GM19025 (cell line): ENCODE results near the gene UNCX.

Experiments used
- ATAC-seq: cut with Tn5 transposase; IDR thresholded peaks from one replicate; pipeline ENCODE4 v1.9.1; 2021; ENCODE audit warnings: mild to moderate bottlenecking, low read depth, moderate library complexity; ENCODE audit not compliant: unreplicated experiment

The UNCX gene

GRCh38 chr7:1231214-1232102 lies 1.2 kb upstream of the UNCX start:
- no peak for ATAC-seq

GRCh38 chr7:1232103-1232466 lies 587 bp upstream of the UNCX start:
- no peak for ATAC-seq

- ATAC-seq, result no peak
Observed at GRCh38 chr7:1233333-1234048, 819 bp downstream of the UNCX start.

DNA sequence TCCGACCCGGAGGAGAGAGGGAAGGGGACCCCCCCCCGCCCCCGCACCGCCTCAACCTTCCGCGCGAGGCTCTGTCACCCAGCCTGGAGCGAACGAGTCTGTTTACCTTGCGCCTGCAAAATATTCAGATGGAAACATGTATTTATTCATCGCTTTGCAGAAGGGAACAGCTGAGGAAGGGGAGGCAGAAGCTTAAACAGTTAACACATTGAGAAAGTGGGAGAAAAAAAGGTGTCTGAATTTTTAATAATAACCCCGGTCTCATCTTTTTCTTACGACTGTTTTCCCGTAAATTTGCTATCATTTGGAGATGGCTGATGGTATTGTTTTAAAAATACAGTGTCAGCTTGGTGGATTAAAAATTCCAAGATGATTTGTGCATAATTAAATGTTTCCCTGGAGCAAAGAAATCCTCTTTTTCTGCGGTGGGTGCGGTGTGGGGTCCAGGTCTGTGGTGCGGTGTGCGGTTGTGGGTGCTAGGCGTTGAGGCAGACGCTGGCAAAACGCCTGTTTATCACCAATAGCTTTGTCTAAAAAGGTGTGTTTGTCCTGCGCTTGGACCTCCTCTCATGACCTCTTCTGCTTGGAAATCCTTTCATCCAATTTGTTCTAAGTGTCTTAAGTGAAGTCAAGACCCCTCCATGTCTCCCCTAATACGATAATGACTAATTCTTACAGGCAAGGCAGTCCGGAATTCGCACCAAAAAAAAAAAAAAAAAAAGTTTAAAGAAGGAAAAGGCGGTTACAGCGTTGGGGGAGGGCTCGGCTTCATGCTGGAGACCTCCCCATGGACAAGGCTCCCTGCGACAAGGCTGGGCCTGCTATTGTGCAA lies 1.6 kb downstream of the UNCX start:
- ATAC-seq, result no peak

DNA sequence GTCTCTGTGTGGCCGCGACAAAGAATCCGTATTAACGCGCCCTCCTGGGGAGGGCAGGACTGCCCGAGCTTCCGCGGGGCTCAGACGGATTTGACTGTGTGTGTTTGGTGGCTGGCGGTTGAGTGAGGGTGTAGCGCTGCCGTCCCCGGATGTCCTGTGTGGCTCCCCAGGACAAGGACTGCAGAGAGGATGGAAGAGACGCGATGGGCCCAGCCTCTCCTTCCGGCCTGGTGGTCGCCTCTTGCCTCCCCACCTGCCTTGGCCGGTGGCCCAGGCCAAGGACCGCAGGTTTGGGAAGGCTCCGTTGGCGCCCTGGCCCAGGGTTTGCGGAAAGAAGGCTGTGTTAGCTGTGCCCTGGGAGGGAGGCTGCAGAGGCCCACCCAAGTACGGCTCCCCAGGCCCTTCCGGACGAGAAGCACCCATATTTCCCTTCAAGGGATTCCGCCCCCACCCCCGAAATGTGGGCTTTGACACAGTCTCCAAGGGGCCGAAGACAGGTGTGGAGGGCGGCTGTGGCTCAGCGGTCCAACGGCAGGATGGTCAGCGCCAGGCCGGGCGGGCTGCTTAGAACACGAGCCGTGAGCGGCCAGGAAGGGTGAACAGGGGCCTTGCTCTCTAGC lies 2.3 kb downstream of the UNCX start:
- no peak for ATAC-seq

- no peak for ATAC-seq
Observed at GRCh38 chr7:1235501-1236131, 2.9 kb downstream of the UNCX start.

GRCh38 chr7:1236132-1236661 lies 3.5 kb downstream of the UNCX start:
- no peak for ATAC-seq

- no peak for ATAC-seq
Observed at GRCh38 chr7:1236831-1237701, 4.4 kb downstream of the UNCX start.

DNA sequence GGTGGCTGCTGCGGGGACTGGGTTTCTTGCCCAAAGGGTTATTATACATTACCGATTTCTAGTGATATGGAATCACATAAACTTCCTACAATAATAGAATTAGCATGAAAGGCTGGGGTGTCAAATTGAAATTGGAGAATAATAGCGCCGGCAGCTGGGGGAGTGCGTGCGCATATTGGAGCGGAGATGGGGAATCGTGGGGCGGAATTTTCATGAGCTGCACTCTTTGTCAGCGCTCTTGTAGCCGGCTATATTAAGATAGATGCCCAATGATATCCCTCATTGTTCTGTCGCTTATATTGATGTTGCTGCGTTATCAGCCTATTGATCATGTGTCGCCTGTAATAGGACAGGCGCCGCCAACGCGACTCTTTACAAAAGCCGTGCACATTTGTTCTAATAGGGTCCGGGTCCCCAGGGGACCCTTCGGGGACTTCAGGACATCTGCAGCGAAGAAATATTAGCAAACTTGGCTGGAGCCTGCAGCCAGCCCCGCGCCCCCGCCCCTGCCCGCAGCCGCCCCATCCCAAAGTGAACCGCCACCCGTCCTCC lies 5.1 kb downstream of the UNCX start:
- no peak for ATAC-seq

- no peak for ATAC-seq
Observed at GRCh38 chr7:1238450-1238882, 5.8 kb downstream of the UNCX start.

- no peak for ATAC-seq
Observed at GRCh38 chr7:1238931-1239802, 6.5 kb downstream of the UNCX start.

- ATAC-seq, result no peak
Observed at GRCh38 chr7:1239803-1240516, 7.3 kb downstream of the UNCX start.

DNA sequence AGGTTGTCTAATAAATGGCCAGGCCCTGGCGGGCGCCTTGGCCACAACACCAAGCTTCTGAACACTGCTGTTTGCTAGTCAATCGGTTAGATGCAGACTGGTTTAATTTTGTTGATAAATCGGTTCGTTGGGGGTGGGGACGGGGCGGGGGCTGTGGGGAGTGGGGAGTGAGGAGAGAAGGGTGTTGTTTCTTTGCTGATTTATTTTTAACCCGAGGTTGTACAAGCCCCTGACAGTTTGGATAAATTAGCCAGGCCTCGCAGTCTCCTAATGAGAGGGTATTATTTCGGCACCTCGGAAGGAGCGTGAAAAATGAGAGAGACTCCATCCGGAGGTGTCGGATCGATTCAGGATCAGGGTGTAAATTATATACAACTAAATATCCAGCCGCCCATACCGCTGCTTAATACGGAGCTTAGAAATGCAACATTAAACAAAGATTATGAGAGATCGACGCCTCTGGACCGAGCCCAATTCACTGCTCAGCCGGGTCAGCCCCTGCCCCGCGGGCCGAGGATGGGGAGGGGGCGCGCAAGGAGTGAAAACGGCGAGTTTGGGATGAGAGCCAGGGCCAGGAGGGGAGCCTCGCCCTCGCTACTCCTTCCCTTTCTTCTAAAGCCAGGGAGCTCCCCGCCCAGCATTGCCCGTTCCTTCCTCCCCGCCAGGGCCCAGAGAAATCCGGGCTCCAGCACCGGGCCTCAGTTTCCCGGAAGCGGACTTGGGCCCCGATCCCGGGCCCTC lies 8.0 kb downstream of the UNCX start:
- ATAC-seq, result no peak

- no peak for ATAC-seq
Observed at GRCh38 chr7:1241258-1241602, 8.6 kb downstream of the UNCX start.

DNA sequence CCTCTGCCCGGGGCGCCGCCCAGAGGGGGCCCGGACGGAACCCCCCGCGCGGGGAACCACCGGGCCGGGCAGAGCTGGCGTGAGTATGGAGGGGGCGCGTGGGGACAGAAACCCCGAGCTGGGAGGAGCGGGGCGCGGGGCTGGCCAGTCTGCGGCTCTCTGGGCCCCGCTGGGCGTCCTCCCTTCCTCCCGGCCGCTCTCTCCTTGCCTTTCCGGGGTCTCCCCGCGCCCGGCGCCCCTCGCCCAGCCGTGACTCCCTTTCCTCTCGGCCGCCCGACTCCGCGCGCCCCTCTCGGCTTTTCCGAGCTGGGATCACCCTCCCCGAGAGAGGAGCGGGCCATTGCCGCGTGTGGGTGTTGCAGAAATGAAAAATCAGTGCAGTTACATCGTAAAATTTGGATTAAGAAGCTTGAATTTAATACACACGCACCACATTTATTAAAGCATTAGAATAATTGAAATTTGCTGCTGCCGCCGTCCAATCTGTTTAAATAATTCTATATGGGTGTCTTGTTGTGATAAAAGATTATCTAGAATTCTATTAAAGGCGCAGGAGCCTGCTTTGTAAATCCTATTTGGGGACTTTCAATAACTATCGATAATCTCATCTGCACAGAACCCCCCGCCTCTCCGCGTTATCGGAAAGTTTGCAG lies 9.1 kb downstream of the UNCX start:
- ATAC-seq, result no peak

DNA sequence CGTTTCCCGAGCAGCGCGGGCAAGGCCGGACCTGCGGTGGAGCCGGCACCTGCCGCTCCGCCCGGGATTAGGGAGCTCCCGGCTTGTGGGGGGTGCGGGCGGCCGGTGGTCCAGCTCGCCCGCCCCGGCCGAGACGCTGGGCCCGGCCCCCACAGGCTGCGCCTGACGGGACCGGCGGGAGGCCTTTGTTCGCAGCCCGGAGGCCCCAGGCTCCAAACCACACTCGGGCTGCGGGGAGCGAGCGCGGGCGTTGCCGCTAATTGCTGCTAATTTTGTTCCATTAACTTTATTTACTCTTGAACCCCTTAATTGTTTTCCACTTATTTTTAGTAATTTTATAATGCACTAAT lies 9.6 kb downstream of the UNCX start:
- ATAC-seq, result no peak
